GM06990 (cell line): Measurements from ENCODE around the gene CTNNA2.

Experiments
- DNase-seq: peaks from one replicate; pipeline ENCODE4 v3.0.0-alpha.2; 2011; ENCODE audit not compliant: insufficient read length; ENCODE audit errors: extremely low read depth
- H3K27me3 ChIP-seq: replicated peaks from 2 replicates; pipeline ENCODE4 v1.6.0; 2011; ENCODE audit warnings: low read length; ENCODE audit not compliant: control insufficient read depth, insufficient read depth
- H3K36me3 ChIP-seq: 2 replicates; pipeline ENCODE4 v1.5.1; 2011; ENCODE audit warnings: low read length; ENCODE audit not compliant: control insufficient read depth, insufficient read depth
- H3K4me3 ChIP-seq: replicated peaks from 2 replicates; pipeline ENCODE4 v1.5.1; 2011; ENCODE audit warnings: low read depth, mild to moderate bottlenecking, control low read depth, low read length
- CTCF ChIP-seq: IDR thresholded peaks from 2 replicates; pipeline ENCODE4 v1.5.1; 2011; ENCODE audit warnings: low read length, control low read depth, mild to moderate bottlenecking, inconsistent platforms; ENCODE audit not compliant: insufficient read depth, poor library complexity, severe bottlenecking

CTNNA2 gene

GRCh38 chr2:79619442-79619841 lies 106.6 kb downstream of the CTNNA2 start:
- H3K27me3 ChIP-seq = no peaks in the 10 kb centered on the region
- TF ChIP-seq CTCF = no peak
- H3K36me3 ChIP-seq = no peaks in the 10 kb centered on the region
- H3K4me3 ChIP-seq = no peak overlapping the region
- no peak for DNase-seq

GRCh38 chr2:79619976-79620375 lies 107.1 kb downstream of the CTNNA2 start:
- Histone ChIP-seq H3K4me3 (no peak overlapping the region), H3K27me3 (no peaks in the 10 kb centered on the region), H3K36me3 (no peaks in the 10 kb centered on the region)
- no peak for TF ChIP-seq CTCF
- no peak for DNase-seq

- no peaks in the 10 kb centered on the region for H3K36me3 ChIP-seq
- no peak for DNase-seq
- TF ChIP-seq CTCF = no peak
- no peak overlapping the region for H3K4me3 ChIP-seq
- H3K27me3 ChIP-seq = no peaks in the 10 kb centered on the region
These were observed 107.8 kb downstream of the CTNNA2 start for GRCh38 chr2:79620679-79621078.

GRCh38 chr2:79621252-79621651 lies 108.4 kb downstream of the CTNNA2 start:
- H3K27me3 ChIP-seq = no peaks in the 10 kb centered on the region
- no peak overlapping the region for H3K4me3 ChIP-seq
- no peaks in the 10 kb centered on the region for H3K36me3 ChIP-seq
- DNase-seq = no peak
- TF ChIP-seq CTCF = no peak

DNA sequence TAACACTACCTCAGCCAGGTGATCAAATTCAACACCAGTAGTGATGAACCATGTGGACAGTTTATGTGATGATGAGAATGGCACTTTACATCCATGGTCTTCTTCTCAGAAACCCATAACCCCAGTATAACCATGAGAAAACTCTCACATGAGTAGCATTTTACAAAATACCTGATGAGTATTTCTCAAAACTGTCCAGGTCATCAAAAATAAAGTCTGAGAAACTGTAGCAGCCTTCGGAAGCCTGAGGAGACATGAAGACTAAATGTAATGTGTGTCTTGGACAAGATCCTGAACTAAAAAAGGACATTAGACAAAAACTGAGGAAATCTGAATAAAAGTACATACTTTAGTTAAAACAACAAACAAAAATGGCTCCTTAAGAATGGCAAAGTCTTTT lies 108.9 kb downstream of the CTNNA2 start:
- Histone ChIP-seq H3K36me3 (no peaks in the 10 kb centered on the region), H3K27me3 (no peaks in the 10 kb centered on the region), H3K4me3 (no peak overlapping the region)
- no peak for DNase-seq
- no peak for TF ChIP-seq CTCF

DNA sequence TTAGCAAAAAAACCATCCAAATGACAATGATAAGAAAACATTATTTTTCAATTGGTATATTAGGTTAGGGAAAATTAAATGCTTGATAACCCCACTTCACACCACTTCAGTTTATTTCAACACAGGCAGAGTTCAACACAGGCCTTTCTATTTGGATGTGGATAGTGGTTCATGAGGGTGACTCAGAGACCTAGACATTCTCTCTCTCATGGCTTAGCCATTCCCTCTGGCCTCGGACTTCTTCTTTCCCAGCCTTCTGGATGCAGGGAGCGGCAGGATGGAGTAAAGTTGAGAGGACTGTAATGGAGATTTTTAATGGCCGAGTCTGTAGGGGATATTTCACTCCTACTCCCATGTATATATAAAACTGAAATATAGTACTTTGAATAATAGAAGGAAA lies 109.7 kb downstream of the CTNNA2 start:
- Histone ChIP-seq H3K36me3 (no peaks in the 10 kb centered on the region), H3K4me3 (no peak overlapping the region), H3K27me3 (no peaks in the 10 kb centered on the region)
- no peak for TF ChIP-seq CTCF
- DNase-seq = no peak
